Lower leg skin (tissue), 3 donors: ENCODE results near the gene CDH20.

ENCODE experiments used
- CTCF ChIP-seq, 3 donors: fragments of 450-650 bp; IDR thresholded peaks; one replicate each; pipeline ENCODE4 v1.5.1; 2016; ENCODE audit warnings: antibody characterized with exemption in 3 of 3, mild to moderate bottlenecking in 3 of 3, moderate library complexity in 2 of 3
- POLR2A ChIP-seq, 2 donors: fragments of 450-650 bp; IDR thresholded peaks; one replicate each; pipeline ENCODE4 v1.6.1; 2016 to 2017; ENCODE audit warnings: antibody characterized with exemption in 2 of 2, mild to moderate bottlenecking in 1 of 2, moderate library complexity in 1 of 2

- TF ChIP-seq CTCF (IDR thresholded peaks at IDR 0.05): no peak
- no peak for TF ChIP-seq POLR2A (IDR thresholded peaks at IDR 0.05)
Observed at GRCh38 chr18:61496374-61496773, 163.1 kb downstream of the CDH20 start.
